ENCODE data around the gene DVL3.

- no peak for TF ChIP-seq CTCF (IDR thresholded peaks at IDR 0.05)
- no peak for TF ChIP-seq POLR2A (IDR thresholded peaks at IDR 0.05)
Observed at GRCh38 chr3:184184546-184185230, 29.5 kb downstream of the DVL3 start.

All from heart left ventricle (tissue), 13 donors.